ENCODE data around the gene HCFC2. TPM values are rescaled to one million over a fixed set of nuclear protein-coding genes. Genes with fewer than 3 reads are reported as not detected.

Gene HCFC2
- total RNA-seq, 1 donor from 2014 or later, result 9.8 TPM

GRCh38 chr12:104059963-104060362 lies 4.4 kb upstream of the HCFC2 start:
- Histone ChIP-seq H3K36me3 (no peaks in the 10 kb centered on the region), H3K9me3 (no peaks in the 10 kb centered on the region), H3K27me3 (no peaks in the 10 kb centered on the region), H3K4me1 (peaks cover 0 to 5% of the 10 kb centered on the region in 2 donors), H3K4me3 (no peak overlapping the region), H3K27ac (no peak overlapping the region)
- DNase-seq (ENCODE audit: low spot score in 2 of 2), result no peak
- no peak for TF ChIP-seq CTCF (IDR thresholded peaks at IDR 0.05)
- intact Hi-C loops (cut with DNase I), result loop anchor here (5.0 kb wide), 1 partner anchor 47 kb away; no protein-coding TSS in a partner anchor

- intact Hi-C loops (cut with DNase I), result no loop called here
- Histone ChIP-seq H3K4me3 (no peak overlapping the region), H3K36me3 (no peaks in the 10 kb centered on the region), H3K4me1 (peaks cover 0 to 6% of the 10 kb centered on the region in 2 donors), H3K27ac (no peak overlapping the region), H3K27me3 (no peaks in the 10 kb centered on the region), H3K9me3 (no peaks in the 10 kb centered on the region)
- TF ChIP-seq CTCF (IDR thresholded peaks at IDR 0.05), result no peak
- DNase-seq (ENCODE audit: low spot score in 2 of 2), result no peak
Measured at GRCh38 chr12:104060791-104061190, 3.5 kb upstream of the HCFC2 start.

- no peaks in the 10 kb centered on the region for H3K27me3 ChIP-seq
- peak overlapping the region; percentile 74 to 81 for H3K4me3 ChIP-seq
- no peak for TF ChIP-seq CTCF (IDR thresholded peaks at IDR 0.05)
- no peaks in the 10 kb centered on the region for H3K9me3 ChIP-seq
- peaks cover 0 to 9% of the 10 kb centered on the region in 2 donors for H3K4me1 ChIP-seq
- no peak for DNase-seq (ENCODE audit: low spot score in 2 of 2)
- H3K36me3 ChIP-seq, result peaks cover 0 to 11% of the 10 kb centered on the region in 2 donors
- H3K27ac ChIP-seq, result peak overlapping the region; percentile 81 to 92
- intact Hi-C loops (cut with DNase I), result loop anchor here (2.0 kb wide), 3 partner anchors 15 to 107 kb away; partner anchors contain the start of gene TDG
Measured at GRCh38 chr12:104063712-104064030, 660 bp upstream of the HCFC2 start.

- intact Hi-C loops (cut with DNase I), result loop anchor here (2.0 kb wide), 3 partner anchors 16 to 108 kb away; partner anchors contain the start of gene TDG
- no peak for DNase-seq (ENCODE audit: low spot score in 2 of 2)
- peaks cover 0 to 20% of the 10 kb centered on the region in 2 donors for H3K36me3 ChIP-seq
Measured at GRCh38 chr12:104064842-104065427, 604 bp downstream of the HCFC2 start.

GRCh38 chr12:104072099-104072498 lies 7.8 kb downstream of the HCFC2 start:
- Histone ChIP-seq H3K27me3 (no peaks in the 10 kb centered on the region), H3K36me3 (peaks cover 9 to 30% of the 10 kb centered on the region in 2 donors), H3K4me3 (no peak overlapping the region), H3K27ac (no peak overlapping the region), H3K9me3 (no peaks in the 10 kb centered on the region), H3K4me1 (peaks cover 0 to 2% of the 10 kb centered on the region in 2 donors)
- no peak for TF ChIP-seq CTCF (IDR thresholded peaks at IDR 0.05)
- no peak for DNase-seq (ENCODE audit: low spot score in 2 of 2)
- intact Hi-C loops (cut with DNase I), result no loop called here

More at GRCh38 chr12:104064842-104065427, 604 bp downstream of the HCFC2 start:
- Histone ChIP-seq H3K27me3 (no peaks in the 10 kb centered on the region), H3K9me3 (no peaks in the 10 kb centered on the region), H3K27ac (peak overlapping the region; percentile 81 to 92), H3K4me1 (peaks cover 0 to 9% of the 10 kb centered on the region in 2 donors), H3K4me3 (peak overlapping the region; percentile 74 to 81)
- TF ChIP-seq CTCF (IDR thresholded peaks at IDR 0.05), result no peak
